Liver (tissue), 9 donors: ENCODE results near the gene PNMA6A. TPM values are rescaled to one million over a fixed set of nuclear protein-coding genes. Genes with fewer than 3 reads are reported as not detected.
"Not testable (repeated sequence)": the region's sequence is repeated elsewhere in the genome, so short reads cannot be mapped to it uniquely, and the experiment has no call there.

ENCODE experiments used
- DNase-seq: peaks from one replicate; pipeline ENCODE4 v3.0.0-alpha.2; 2017; ENCODE audit warnings: low spot score
- H3K27ac ChIP-seq, 2 donors: one replicate each; pipeline ENCODE4 v1.7.0; 2013; ENCODE audit warnings: inconsistent platforms in 2 of 2, low read length in 2 of 2, control low read depth in 1 of 2, low read depth in 1 of 2, mild to moderate bottlenecking in 1 of 2
- H3K27me3 ChIP-seq, 4 donors: one replicate each; pipeline versions ENCODE4 v1.6.1 to v1.7.0; 2013; ENCODE audit warnings: low read length in 3 of 4, inconsistent platforms in 1 of 4, mild to moderate bottlenecking in 1 of 4, moderate library complexity in 1 of 4; ENCODE audit not compliant: control insufficient read depth in 4 of 4, insufficient read depth in 4 of 4
- H3K36me3 ChIP-seq, 4 donors: one replicate each; pipeline versions ENCODE4 v1.6.1 to v1.7.0; 2013; ENCODE audit warnings: low read length in 3 of 4, mild to moderate bottlenecking in 3 of 4, low read depth in 1 of 4, moderate library complexity in 1 of 4; ENCODE audit not compliant: control insufficient read depth in 4 of 4, insufficient read depth in 3 of 4
- H3K4me1 ChIP-seq, 4 donors: one replicate each; pipeline versions ENCODE4 v1.6.1 to v1.7.0; 2013; ENCODE audit warnings: low read length in 3 of 4, mild to moderate bottlenecking in 3 of 4, moderate library complexity in 1 of 4; ENCODE audit not compliant: control insufficient read depth in 4 of 4, insufficient read depth in 4 of 4
- H3K4me3 ChIP-seq, 3 donors: one replicate each; pipeline versions ENCODE4 v1.6.1 to v1.7.0; 2013; ENCODE audit warnings: low read length in 3 of 3, control low read depth in 1 of 3, low read depth in 1 of 3, mild to moderate bottlenecking in 1 of 3
- H3K9ac ChIP-seq, 2 donors: one replicate each; pipeline ENCODE4 v1.7.0; 2013; ENCODE audit warnings: low read length in 2 of 2, mild to moderate bottlenecking in 2 of 2, moderate library complexity in 2 of 2, control low read depth in 1 of 2, low read depth in 1 of 2
- H3K9me3 ChIP-seq, 4 donors: one replicate each; pipeline versions ENCODE4 v1.6.1 to v1.7.0; 2013; ENCODE audit warnings: low read length in 3 of 4; ENCODE audit not compliant: control insufficient read depth in 4 of 4
- ATF3 ChIP-seq: IDR thresholded peaks from 2 replicates; pipeline ENCODE4 v1.6.1; 2016; ENCODE audit warnings: antibody characterized with exemption
- EGR1 ChIP-seq, 2 donors: IDR thresholded peaks; 2 replicates each; pipeline ENCODE4 v1.6.1; 2016 to 2018; ENCODE audit warnings: antibody characterized with exemption in 2 of 2, low read depth in 2 of 2
- GABPA ChIP-seq, 2 donors: IDR thresholded peaks in 1 of 2; conservative IDR thresholded peaks in 1 of 2; 2 replicates each; pipeline ENCODE4 v1.6.1; 2016; ENCODE audit warnings: antibody characterized with exemption in 2 of 2, mild to moderate bottlenecking in 1 of 2, moderate library complexity in 1 of 2
- HNF4A ChIP-seq, 2 donors: conservative IDR thresholded peaks; 2 replicates each; pipeline ENCODE4 v1.6.1; 2016; ENCODE audit warnings: antibody characterized with exemption in 2 of 2, mild to moderate bottlenecking in 2 of 2
- JUND ChIP-seq, 2 donors: IDR thresholded peaks; 2 replicates each; pipeline ENCODE4 v1.6.1; 2016; ENCODE audit warnings: antibody characterized with exemption in 2 of 2
- NR2F2 ChIP-seq: IDR thresholded peaks from 2 replicates; pipeline ENCODE4 v1.6.1; 2016; ENCODE audit warnings: antibody characterized with exemption
- RAD21 ChIP-seq, 2 donors: IDR thresholded peaks; 2 replicates each; pipeline ENCODE4 v1.6.1; 2016; ENCODE audit warnings: antibody characterized with exemption in 2 of 2, mild to moderate bottlenecking in 2 of 2
- RXRA ChIP-seq, 2 donors: IDR thresholded peaks; 2 replicates each; pipeline ENCODE4 v1.6.1; 2017 to 2018; ENCODE audit warnings: antibody characterized with exemption in 2 of 2, mild to moderate bottlenecking in 1 of 2
- TAF1 ChIP-seq: conservative IDR thresholded peaks from 2 replicates; pipeline ENCODE4 v1.6.1; 2016; ENCODE audit warnings: antibody characterized with exemption, mild to moderate bottlenecking
- WGBS: extraction: QIAGEN DNeasy Blood & Tissue Kit; methylation state at CpG from one replicate; pipeline ENCODE4 v1.1.7; 2013; 5-methylcytosine and 5-hydroxymethylcytosine counted together
- polyA plus RNA-seq, 2 donors: library from polyadenylated mRNA; stranded (reverse) in 1 of 2; unstranded in 1 of 2; fragments of 200-250 nt in 1 of 2; fragments of >200 nt in 1 of 2; fragmentation: Nextera tagmentation in 1 of 2; extraction: Ambion mirVana in 1 of 2; gene quantifications; one replicate each; pipeline versions ENCODE4 v1.2.1 to v1.2.3, GENCODE V29; 2013 to 2015
- total RNA-seq, 2 donors: library from RNA; depleted of rRNA; stranded (reverse); fragments of >200 nt; gene quantifications; one replicate each; pipeline ENCODE4 v1.2.3, GENCODE V29; 2014
- TF ChIP-seq, protein P1 (sequence below): IDR thresholded peaks from 2 replicates; pipeline ENCODE4 v1.6.1; 2016; ENCODE audit warnings: antibody characterized with exemption
- donor health status: healthy.
- donor health status: healthy.
- donor health status: healthy.
- donor health status: healthy.
- donor health status: healthy.

PNMA6A gene
- total and polyA plus RNA-seq, 4 donors, result 3.5 to 7.5 (median 5.9) TPM

DNA sequence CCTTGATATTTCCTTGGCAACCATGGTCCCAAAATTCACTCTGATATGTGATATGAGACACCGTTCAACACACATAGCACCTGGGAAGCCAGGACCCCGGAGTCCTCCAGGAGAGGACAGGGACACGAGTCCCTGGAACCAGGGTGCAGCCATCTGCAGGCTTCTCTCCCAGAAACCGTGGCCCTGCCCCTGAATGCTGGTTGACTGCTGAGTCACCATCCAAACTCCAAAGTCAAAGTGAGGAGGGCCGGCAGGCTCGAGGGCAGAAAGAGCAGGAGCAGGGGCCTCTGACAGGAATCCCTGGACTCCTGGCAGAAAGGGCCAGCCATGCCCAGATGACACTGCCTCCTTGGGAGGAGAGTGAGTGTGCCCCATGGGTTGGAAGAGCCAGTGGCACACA is 6.9 kb upstream of the PNMA6A start:
- Histone ChIP-seq H3K4me3 (no peak overlapping the region), H3K9me3 (no peaks in the 10 kb centered on the region), H3K36me3 (no peaks in the 10 kb centered on the region), H3K9ac (no peak overlapping the region), H3K27ac (no peak overlapping the region), H3K27me3 (no peaks in the 10 kb centered on the region), H3K4me1 (peaks cover 0 to 5% (median 0%) of the 10 kb centered on the region in 4 donors)
- WGBS, result 69% methylated on average over 6 of the region's 6 CpGs
- DNase-seq, result no peak
- TF ChIP-seq RAD21 (IDR thresholded peaks at IDR 0.05), result no peak
- no peak for TF ChIP-seq NR2F2
- peak; percentile 54 to 63 for TF ChIP-seq HNF4A (conservative IDR thresholded peaks at IDR 0.05)
- TF ChIP-seq GABPA (IDR thresholded peaks at IDR 0.05 in 1 of 2, conservative IDR thresholded peaks at IDR 0.05 in 1 of 2), result no peak
- no peak for TF ChIP-seq TAF1
- no peak for TF ChIP-seq EGR1 (IDR thresholded peaks at IDR 0.05; ENCODE audit: low read depth in 2 of 2)
- TF ChIP-seq JUND (IDR thresholded peaks at IDR 0.05), result no peak
- no peak for TF ChIP-seq ATF3

DNA sequence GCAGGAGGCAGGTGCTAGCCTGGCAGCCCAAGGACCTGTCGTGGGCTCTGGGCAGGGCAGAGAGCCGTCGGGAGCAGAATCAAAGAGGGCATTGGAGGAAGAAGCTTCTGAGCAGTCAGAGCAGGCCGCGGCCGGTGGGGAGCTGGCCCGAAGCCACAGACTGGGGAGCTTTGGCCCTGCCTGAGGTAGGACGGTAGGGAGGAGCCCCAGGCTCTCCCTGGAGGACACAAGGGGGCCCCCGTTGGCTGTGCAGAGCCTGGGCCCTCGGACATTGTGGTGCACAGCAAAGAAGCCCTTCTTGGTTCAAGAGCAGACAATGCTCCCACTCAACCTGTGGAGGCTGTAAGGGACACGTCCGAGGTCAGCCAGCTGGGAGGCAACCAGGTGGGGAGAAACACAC is 5.9 kb upstream of the PNMA6A start:
- not testable (repeated sequence) for H3K4me1 ChIP-seq, H3K9me3 ChIP-seq, H3K27ac ChIP-seq, H3K36me3 ChIP-seq, H3K9ac ChIP-seq, H3K27me3 ChIP-seq, H3K4me3 ChIP-seq, DNase-seq
- 76% methylated on average over 3 of the region's 12 CpGs for WGBS

DNA sequence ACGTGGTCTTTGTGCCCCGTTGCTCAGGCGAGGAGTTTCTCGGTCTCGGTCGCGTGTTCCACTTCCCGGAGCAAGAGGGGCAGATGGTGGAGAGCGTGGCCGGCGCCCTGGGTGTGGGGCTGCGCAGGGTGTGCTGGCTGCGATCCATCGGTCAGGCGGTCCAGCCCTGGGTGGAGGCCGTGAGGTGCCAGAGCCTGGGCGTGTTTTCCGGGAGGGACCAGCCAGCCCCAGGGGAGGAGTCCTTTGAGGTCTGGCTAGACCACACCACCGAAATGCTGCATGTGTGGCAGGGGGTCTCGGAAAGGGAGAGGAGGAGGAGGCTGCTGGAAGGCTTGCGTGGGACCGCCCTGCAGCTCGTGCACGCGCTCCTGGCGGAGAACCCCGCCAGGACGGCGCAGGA is 1.1 kb downstream of the PNMA6A start:
- not testable (repeated sequence) for H3K27me3 ChIP-seq, H3K9me3 ChIP-seq, H3K4me3 ChIP-seq, H3K4me1 ChIP-seq, DNase-seq, H3K9ac ChIP-seq, H3K36me3 ChIP-seq, H3K27ac ChIP-seq
- no CpG with 5 or more reads among the region's 29 CpGs for WGBS

- Histone ChIP-seq H3K27ac (peak overlapping the region; percentile 20 to 37), H3K36me3 (no peaks in the 10 kb centered on the region), H3K9me3 (no peaks in the 10 kb centered on the region), H3K9ac (no peak overlapping the region), H3K4me3 (no peak overlapping the region), H3K4me1 (peaks cover 0 to 6% (median 2%) of the 10 kb centered on the region in 4 donors), H3K27me3 (no peaks in the 10 kb centered on the region)
- TF ChIP-seq, protein P1, sequence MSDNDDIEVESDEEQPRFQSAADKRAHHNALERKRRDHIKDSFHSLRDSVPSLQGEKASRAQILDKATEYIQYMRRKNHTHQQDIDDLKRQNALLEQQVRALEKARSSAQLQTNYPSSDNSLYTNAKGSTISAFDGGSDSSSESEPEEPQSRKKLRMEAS, result no peak
- TF ChIP-seq RXRA (IDR thresholded peaks at IDR 0.05) (no peak), TAF1 (no peak), HNF4A (conservative IDR thresholded peaks at IDR 0.05) (no peak), EGR1 (IDR thresholded peaks at IDR 0.05; ENCODE audit: low read depth in 2 of 2) (no peak)
- no peak for DNase-seq
- 74% methylated on average over 19 of the region's 24 CpGs for WGBS
Observed at GRCh38 chrX:153074262-153074899, 2.1 kb downstream of the PNMA6A start.
